ENCODE measurements around the gene DNM2.
A peak's percentile ranks its signal among the peaks of the same experiment; 100 is the strongest.

Gene DNM2

DNA sequence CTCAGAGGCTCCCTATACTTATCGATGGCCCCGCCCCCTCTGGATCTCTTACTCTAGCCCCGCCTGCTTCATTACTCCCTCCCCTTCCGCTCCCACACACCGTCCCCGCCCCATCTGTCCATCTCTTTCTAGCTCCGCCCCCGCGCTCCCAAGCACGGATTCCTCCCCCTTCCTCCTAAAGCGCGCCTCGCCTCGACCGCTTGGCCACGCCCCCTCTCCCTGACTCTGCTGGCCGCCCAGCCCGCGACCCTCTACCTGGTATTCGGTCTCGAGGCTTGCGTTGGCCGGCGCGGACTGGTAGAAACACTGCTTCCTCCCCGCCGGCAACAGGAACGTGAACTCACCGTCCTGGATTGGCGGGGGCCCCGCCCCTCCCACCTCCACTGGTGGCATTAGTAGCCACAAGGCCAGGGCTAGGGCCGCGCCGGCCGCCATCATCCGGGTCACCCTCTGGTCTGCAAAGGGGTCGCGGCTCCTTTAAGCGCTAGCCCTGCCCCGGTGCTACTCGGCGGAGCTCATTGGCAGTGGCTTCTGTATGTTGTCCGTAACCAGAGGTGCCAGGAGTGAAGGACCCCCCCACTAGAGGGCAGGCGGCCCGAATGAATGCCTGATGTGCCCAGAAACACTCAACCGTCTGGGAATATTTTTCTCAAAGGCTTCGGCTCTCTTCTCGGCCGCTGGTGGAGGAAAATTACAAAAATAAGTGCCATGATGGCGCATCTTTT lies 118.0 kb downstream of the DNM2 start, which contains the start of gene TMED1 (continued):
- TF ChIP-seq ZEB2 (tag by site-specific recombination; IDR thresholded peaks at IDR 0.05) (peak; percentile 69), ZNF843 (tag by site-specific recombination; IDR thresholded peaks at IDR 0.05) (peak; percentile 55; the same call in 1 of the 2 replicates), ZNF660 (tag by site-specific recombination; IDR thresholded peaks at IDR 0.05) (peak; percentile 88; the same call in 1 of the 2 replicates), ZNF623 (tag by site-specific recombination; IDR thresholded peaks at IDR 0.05) (0 out of 2 replicates have a peak, but pooled peaks have one; percentile 6), KLF10 (tag by site-specific recombination; IDR thresholded peaks at IDR 0.05) (peak; percentile 47; the same call in 1 of the 2 replicates), ZBTB21 (tag by site-specific recombination; IDR thresholded peaks at IDR 0.05) (peak; percentile 5; the same call in 1 of the 2 replicates), OSR2 (tag by site-specific recombination; IDR thresholded peaks at IDR 0.05) (peak; percentile 42; the same call in 1 of the 2 replicates), KLF8 (tag by site-specific recombination; IDR thresholded peaks at IDR 0.05) (peak; percentile 49; the same call in 1 of the 2 replicates), ZNF394 (tag by site-specific recombination; IDR thresholded peaks at IDR 0.05; ENCODE audit: borderline replicate concordance) (peak; percentile 77), ZNF701 (tag by site-specific recombination; IDR thresholded peaks at IDR 0.05) (0 out of 2 replicates have a peak, but pooled peaks have one; percentile 12)
- TF ChIP-seq, protein P1, sequence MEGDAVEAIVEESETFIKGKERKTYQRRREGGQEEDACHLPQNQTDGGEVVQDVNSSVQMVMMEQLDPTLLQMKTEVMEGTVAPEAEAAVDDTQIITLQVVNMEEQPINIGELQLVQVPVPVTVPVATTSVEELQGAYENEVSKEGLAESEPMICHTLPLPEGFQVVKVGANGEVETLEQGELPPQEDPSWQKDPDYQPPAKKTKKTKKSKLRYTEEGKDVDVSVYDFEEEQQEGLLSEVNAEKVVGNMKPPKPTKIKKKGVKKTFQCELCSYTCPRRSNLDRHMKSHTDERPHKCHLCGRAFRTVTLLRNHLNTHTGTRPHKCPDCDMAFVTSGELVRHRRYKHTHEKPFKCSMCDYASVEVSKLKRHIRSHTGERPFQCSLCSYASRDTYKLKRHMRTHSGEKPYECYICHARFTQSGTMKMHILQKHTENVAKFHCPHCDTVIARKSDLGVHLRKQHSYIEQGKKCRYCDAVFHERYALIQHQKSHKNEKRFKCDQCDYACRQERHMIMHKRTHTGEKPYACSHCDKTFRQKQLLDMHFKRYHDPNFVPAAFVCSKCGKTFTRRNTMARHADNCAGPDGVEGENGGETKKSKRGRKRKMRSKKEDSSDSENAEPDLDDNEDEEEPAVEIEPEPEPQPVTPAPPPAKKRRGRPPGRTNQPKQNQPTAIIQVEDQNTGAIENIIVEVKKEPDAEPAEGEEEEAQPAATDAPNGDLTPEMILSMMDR (tag by site-specific recombination; IDR thresholded peaks at IDR 0.05): peak; percentile 68
- TF ChIP-seq, protein P2, sequence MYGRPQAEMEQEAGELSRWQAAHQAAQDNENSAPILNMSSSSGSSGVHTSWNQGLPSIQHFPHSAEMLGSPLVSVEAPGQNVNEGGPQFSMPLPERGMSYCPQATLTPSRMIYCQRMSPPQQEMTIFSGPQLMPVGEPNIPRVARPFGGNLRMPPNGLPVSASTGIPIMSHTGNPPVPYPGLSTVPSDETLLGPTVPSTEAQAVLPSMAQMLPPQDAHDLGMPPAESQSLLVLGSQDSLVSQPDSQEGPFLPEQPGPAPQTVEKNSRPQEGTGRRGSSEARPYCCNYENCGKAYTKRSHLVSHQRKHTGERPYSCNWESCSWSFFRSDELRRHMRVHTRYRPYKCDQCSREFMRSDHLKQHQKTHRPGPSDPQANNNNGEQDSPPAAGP (tag by site-specific recombination; IDR thresholded peaks at IDR 0.05): peak; percentile 67
- TF ChIP-seq, protein P3, sequence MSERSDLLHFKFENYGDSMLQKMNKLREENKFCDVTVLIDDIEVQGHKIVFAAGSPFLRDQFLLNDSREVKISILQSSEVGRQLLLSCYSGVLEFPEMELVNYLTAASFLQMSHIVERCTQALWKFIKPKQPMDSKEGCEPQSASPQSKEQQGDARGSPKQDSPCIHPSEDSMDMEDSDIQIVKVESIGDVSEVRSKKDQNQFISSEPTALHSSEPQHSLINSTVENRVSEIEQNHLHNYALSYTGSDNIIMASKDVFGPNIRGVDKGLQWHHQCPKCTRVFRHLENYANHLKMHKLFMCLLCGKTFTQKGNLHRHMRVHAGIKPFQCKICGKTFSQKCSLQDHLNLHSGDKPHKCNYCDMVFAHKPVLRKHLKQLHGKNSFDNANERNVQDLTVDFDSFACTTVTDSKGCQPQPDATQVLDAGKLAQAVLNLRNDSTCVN (tag by site-specific recombination; optimal IDR thresholded peaks at IDR 0.05): peak; percentile 79

- H3K4me3 ChIP-seq (ENCODE audit: low read depth, low read length): peak overlapping the region; percentile 58
- ChIA-PET POLR2A (interaction anchor here (0.7 to 2.9 kb wide), 14 partner anchors 8 to 414 kb away, joined by 3 to 39 read pairs (median 5); partner anchors contain the start of genes CARM1 and DNM2), CTCF (interaction anchor here (0.7 to 6.9 kb wide), 14 partner anchors 8 to 119 kb away, joined by 3 to 80 read pairs (median 4); partner anchors contain the start of gene DNM2)
- peaks cover 0 to 30% of the 10 kb centered on the region in 2 experiments; a peak in 2 of 3 replicates for H3K36me3 ChIP-seq (ENCODE audit: control insufficient read depth in 2 of 2, insufficient read depth in 1 of 2, low read length in 2 of 2)
- H3K27ac ChIP-seq (ENCODE audit: extremely low read depth, low read depth, low read length): peak overlapping the region; percentile 83
- no peaks in the 10 kb centered on the region for H3K4me1 ChIP-seq (ENCODE audit: control insufficient read depth, insufficient read depth, low read length)
- no peaks in the 10 kb centered on the region for H3K9me3 ChIP-seq (ENCODE audit: control insufficient read depth, insufficient read depth, low read depth, low read length)
- no peak for TF ChIP-seq PRDM1 (tag by site-specific recombination; IDR thresholded peaks at IDR 0.05)
- TF ChIP-seq ZBTB48 (tag by site-specific recombination; IDR thresholded peaks at IDR 0.05): no peak
- TF ChIP-seq RBAK (tag by site-specific recombination; IDR thresholded peaks at IDR 0.05): no peak
- TF ChIP-seq OVOL3 (tag by site-specific recombination; IDR thresholded peaks at IDR 0.05): 0 out of 2 replicates have a peak, but pooled peaks have one; percentile 19
- TF ChIP-seq, protein P4, sequence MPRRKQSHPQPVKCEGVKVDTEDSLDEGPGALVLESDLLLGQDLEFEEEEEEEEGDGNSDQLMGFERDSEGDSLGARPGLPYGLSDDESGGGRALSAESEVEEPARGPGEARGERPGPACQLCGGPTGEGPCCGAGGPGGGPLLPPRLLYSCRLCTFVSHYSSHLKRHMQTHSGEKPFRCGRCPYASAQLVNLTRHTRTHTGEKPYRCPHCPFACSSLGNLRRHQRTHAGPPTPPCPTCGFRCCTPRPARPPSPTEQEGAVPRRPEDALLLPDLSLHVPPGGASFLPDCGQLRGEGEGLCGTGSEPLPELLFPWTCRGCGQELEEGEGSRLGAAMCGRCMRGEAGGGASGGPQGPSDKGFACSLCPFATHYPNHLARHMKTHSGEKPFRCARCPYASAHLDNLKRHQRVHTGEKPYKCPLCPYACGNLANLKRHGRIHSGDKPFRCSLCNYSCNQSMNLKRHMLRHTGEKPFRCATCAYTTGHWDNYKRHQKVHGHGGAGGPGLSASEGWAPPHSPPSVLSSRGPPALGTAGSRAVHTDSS (tag by site-specific recombination; IDR thresholded peaks at IDR 0.05): no peak
- no peak; the same call in 1 of the 2 replicates for TF ChIP-seq ZBTB44 (tag by site-specific recombination; IDR thresholded peaks at IDR 0.05)
- TF ChIP-seq ZNF518A (tag by site-specific recombination; conservative IDR thresholded peaks at IDR 0.05; ENCODE audit: low read depth): peak; percentile 89
Observed at GRCh38 chr19:10836479-10837330, 118.8 kb downstream of the DNM2 start.
